Renal cortical epithelial cell (primary cell): Measurements from ENCODE around the gene C2. TPM values are rescaled to one million over a fixed set of nuclear protein-coding genes. Genes with fewer than 3 reads are reported as not detected.

ENCODE experiments used
- DNase-seq: peaks from one replicate; pipeline ENCODE4 v3.0.0-alpha.2; 2011; ENCODE audit warnings: low read depth
- total RNA-seq: library from RNA; depleted of rRNA; stranded (reverse); fragments of >200 nt; gene quantifications from 2 replicates; pipeline ENCODE4 v1.2.3, GENCODE V29; 2014

C2 gene
- 1.7 TPM in 1 of 2 replicates, not detected in the other for total RNA-seq

GRCh38 chr6:31927242-31927862 lies at the start of gene C2:
Gene C2 (plus strand): TSS chr6:31927717. CDS start chr6:31927753, 36 bp downstream.
- no peak for DNase-seq

DNA sequence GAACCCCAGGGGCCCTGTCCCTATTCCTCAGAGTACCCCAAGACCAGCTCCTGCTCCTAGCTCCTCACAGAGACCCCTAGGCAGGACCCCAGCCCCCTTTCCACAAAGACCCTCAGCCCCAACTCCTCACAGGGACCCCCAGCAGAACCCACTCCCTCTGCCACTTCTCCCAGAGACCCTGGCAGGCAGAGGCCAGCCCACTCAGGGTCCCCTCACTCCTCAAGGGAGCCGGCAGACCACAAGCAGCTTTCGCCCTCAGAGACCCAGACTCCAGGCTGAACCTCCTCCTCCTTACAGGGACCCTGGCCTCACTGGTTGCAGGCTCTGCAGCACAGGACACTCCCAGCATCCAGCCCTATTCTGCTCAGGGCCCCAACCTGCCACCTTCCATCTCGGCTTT lies 49.3 kb upstream of the C2 start:
- DNase-seq = no peak

DNA sequence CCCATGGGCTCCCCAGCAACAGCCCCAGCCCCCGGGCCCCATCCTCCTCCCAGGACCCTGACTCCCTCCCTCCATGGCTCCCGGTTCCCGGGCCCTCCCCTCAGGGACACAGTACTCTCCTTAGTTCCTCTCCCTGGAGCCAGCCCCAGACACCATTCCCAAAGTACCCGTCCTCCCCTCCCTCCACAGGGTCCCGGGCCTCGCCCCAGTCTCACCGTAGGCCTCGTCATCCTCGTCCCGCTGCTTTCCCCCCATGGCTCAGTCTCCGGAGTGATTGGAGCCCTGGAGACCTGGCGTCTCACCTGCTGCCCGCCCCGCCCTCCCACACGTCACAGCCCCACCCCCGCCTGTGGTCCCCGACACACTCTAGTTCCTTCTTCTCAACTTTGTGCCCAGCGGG lies 48.8 kb upstream of the C2 start, which contains the start of gene SLC44A4:
Gene SLC44A4 (minus strand): TSS at position 272 of the 400 bp plus-strand sequence. CDS start 17 bp downstream, at position 255.
- DNase-seq = no peak

- DNase-seq = no peak
These were observed 48.4 kb upstream of the C2 start for GRCh38 chr6:31879143-31879542.

DNA sequence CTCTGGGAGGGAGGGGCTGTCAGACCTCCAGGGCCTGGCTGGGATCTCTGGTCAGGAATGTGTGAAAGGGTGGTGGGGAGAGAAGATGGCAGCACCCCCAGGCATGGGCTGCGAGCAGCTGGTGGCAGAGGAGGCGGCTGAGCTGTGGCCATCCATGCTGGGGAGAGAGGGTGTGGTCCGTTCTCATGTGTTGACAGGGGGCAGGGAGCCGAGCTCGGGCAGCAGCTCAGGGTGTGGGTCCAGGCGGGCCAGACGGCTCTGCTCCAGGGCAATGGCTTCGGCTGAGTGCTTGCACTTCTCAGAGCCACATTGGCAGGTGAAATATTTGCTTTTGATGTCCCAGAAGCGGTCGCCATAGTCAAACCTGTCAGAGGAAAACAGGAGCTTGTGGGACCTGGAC lies 47.6 kb upstream of the C2 start:
- DNase-seq = no peak

DNA sequence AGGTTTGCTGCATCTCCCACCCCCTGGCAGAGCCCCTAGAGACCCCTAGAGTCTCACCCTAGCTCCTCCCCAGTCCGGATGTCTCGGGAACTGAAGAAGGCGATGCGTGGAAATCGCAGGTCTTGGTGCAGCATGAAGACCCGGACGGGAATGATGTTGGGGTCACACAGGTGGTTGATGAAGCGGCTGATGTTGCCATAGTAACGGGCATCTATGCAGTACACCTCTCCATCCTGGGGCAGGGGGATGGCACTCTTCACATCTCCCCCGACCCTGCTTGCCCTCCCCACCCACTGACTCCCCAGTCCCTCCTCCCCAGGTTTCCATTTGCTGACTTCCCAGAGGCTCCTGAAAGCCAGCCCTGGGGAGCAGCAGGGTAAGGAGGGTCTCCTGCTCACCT lies 46.9 kb upstream of the C2 start:
- no peak for DNase-seq

- no peak for DNase-seq
These were observed 46.2 kb upstream of the C2 start for GRCh38 chr6:31881136-31881859.

- DNase-seq = peak; percentile 43
These were observed 45.2 kb upstream of the C2 start for GRCh38 chr6:31882344-31882743.

DNA sequence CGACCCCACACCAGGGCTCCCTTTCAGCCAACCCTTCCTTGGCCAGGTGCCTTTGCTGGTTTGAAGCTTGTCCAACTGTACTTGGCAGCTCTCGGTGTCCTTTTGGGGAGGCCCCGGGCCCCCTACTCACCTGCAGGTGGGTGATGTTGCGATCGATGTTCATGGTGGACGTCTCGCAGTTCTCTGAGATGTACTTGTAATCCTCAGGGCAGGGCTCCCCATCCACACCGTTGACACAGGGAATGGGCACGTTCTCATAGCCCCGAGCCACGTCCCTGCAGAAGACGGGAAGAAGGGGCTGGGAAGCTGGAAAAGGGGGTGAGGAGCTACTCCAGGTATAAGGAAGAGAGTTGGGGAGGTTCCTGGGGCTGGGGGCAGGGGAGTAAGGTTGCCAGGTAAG lies 43.8 kb upstream of the C2 start:
- no peak for DNase-seq

DNA sequence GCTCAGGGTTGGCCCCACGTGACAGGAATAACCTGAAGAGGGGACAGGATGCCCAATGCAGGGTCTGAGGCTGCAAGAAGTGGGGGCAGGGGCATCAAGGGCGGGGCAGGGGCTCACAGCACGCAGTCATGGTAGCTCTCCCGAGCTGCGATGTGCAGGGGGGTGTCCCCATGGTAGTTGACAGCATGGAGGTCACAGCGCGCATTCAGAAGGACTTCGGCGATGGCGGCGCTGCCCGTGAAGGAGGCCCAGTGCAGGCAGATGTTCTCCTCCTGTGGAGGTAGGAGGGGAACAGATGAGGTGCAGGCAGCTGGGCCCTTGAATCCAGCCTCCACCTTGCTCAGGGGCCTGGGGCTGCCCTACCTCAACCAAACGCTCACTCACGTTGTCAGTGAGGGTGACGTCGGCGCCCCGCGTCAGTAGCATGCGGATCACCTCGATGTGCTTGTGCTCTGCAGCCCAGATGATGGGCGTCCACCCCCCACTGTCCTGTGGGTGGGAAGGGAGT lies 42.9 kb upstream of the C2 start:
- DNase-seq = no peak

- no peak for DNase-seq
These were observed 41.0 kb upstream of the C2 start for GRCh38 chr6:31886541-31886991.

DNA sequence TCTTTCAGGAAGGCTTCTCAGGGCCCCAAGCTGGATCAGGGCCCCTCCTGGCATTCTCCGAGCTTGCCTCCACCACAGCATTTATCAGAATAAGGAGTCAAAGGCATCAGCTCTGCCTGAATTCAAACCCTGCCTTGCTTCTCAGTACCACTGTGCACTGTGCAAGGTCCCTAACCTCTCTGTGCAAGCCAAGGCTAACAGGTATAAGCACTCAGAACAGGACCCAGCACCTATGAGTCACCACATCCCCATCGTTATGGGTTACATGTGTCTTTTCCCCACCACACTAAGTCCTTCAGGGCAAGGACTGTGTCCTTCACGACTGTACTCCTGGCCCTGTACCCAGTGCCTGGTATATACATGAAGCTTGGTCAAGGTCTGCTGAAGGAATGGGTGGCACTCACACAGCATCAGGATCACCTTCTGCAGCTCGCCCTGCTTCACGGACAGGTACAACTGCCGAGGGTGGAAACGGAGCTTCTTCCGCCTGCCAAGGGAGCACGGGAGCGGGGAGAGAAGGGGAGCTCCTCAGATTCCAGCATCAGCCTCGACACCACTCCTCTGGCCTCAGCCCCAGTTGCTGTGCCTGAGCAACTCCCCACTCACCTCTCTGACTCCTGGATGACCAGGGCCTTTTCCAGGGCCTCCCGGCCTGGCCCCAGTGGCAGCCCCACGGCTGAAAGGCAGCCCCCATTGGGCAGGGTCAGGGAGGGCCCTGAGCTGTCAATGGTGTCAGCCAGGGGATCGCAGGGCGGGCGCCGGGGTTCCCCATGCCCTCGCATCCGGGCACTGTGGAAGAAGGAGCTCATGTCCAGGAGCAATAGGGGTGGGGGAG lies 40.1 kb upstream of the C2 start:
- DNase-seq = no peak

- no peak for DNase-seq
These were observed 39.0 kb upstream of the C2 start for GRCh38 chr6:31888276-31889258.

- DNase-seq = no peak
These were observed 38.1 kb upstream of the C2 start for GRCh38 chr6:31889331-31889972.

DNA sequence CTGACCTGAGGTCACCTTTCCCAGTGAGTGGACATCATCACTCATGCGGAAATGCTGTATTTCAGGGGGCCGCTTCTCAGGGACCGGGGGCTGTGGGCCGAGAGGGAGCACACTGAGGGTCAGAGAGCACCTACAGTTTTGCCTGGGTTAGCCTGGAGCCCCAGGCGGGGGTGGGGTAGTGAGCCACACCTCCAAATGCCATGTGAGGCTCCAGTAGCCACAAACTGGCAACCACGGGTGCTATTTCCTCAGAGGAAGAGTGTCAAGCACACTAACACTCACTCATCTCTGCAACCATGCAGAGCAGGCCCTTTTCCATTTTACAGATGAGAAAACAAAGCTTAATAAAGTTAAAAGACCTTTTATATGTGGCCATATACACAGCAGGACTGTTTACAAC lies 34.7 kb upstream of the C2 start:
- peak; percentile 42 for DNase-seq

- no peak for DNase-seq
These were observed 31.0 kb upstream of the C2 start for GRCh38 chr6:31896493-31896855.

DNA sequence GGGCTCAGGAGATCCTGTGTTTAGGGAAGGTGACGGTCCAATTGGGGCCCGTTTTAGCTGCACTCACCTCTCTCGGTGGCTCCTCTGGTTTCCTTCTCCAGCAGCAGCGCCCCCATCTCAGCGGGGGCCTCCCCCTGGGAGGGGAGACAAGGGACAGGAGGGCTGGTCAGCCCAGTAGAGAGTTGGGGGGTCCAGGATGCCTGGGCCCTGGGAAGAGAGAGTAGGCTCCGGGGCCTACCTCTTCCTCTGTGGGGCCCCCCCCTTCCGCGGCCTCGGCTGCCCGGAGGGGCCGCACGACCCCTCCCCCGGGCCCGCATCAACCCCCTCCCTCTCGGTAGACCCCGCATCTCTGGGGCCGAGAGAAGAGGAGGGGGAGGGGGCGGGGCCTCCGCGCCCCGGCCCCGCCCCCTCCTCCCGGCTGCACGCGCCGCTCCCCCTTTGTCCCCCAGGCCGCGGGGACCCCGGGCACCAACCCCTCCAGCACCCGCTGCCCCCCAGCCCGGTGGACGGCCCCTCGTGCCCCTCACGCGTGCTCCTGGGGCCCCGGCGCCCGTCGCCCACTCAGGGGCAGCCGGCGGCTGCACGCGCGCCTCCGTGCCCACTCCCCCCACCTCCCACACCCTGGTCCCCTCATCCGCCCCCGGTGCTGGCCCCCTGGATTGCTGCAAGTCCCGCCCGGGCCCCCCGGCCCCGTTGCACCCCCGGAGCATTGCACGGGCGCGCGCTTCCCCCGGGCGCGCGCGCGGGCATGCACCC lies 30.5 kb upstream of the C2 start:
- no peak for DNase-seq

- peak; percentile 53 for DNase-seq
These were observed 29.7 kb upstream of the C2 start, which contains the start of gene EHMT2 for GRCh38 chr6:31897612-31898382. Gene EHMT2 (minus strand): TSS chr6:31897698. CDS start chr6:31897677, 21 bp downstream.
